HG03108 (cell line): ENCODE results near the gene RNFT2.
A peak's percentile ranks its signal among the peaks of the same experiment; 100 is the strongest.
"Not testable (repeated sequence)": the region's sequence is repeated elsewhere in the genome, so short reads cannot be mapped to it uniquely, and the experiment has no call there.

Source experiments
- ATAC-seq: cut with Tn5 transposase; IDR thresholded peaks from one replicate; pipeline ENCODE4 v1.9.1; 2021; ENCODE audit warnings: moderate library complexity; ENCODE audit not compliant: unreplicated experiment

The RNFT2 gene

GRCh38 chr12:116790066-116790465, 52.0 kb downstream of the RNFT2 start:
- ATAC-seq = no peak

GRCh38 chr12:116792403-116792802, 54.3 kb downstream of the RNFT2 start:
- no peak for ATAC-seq

- ATAC-seq = no peak
These were observed 56.6 kb downstream of the RNFT2 start for GRCh38 chr12:116794725-116795124.

GRCh38 chr12:116797885-116798284, 59.8 kb downstream of the RNFT2 start:
- no peak for ATAC-seq

- ATAC-seq = no peak
These were observed 60.6 kb downstream of the RNFT2 start for GRCh38 chr12:116798719-116799118.

- ATAC-seq = no peak
These were observed 61.8 kb downstream of the RNFT2 start for GRCh38 chr12:116799955-116800354.

- ATAC-seq = no peak
These were observed 62.8 kb downstream of the RNFT2 start for GRCh38 chr12:116800918-116801317.

GRCh38 chr12:116802018-116802417, 63.9 kb downstream of the RNFT2 start:
- ATAC-seq = no peak

GRCh38 chr12:116803013-116803736, 65.1 kb downstream of the RNFT2 start:
- ATAC-seq = peak; percentile 80

- ATAC-seq = no peak
These were observed 65.9 kb downstream of the RNFT2 start for GRCh38 chr12:116804051-116804450.

GRCh38 chr12:116806845-116807440, 68.8 kb downstream of the RNFT2 start:
- ATAC-seq = no peak

- ATAC-seq = no peak
These were observed 69.4 kb downstream of the RNFT2 start for GRCh38 chr12:116807546-116807945.

GRCh38 chr12:116808113-116809105, 70.3 kb downstream of the RNFT2 start:
- ATAC-seq = no peak

- no peak for ATAC-seq
These were observed 74.1 kb downstream of the RNFT2 start for GRCh38 chr12:116812238-116812637.

GRCh38 chr12:116813271-116814041, 75.3 kb downstream of the RNFT2 start:
- no peak for ATAC-seq

- not testable (repeated sequence) for ATAC-seq
These were observed 76.7 kb downstream of the RNFT2 start for GRCh38 chr12:116814766-116815165.

- no peak for ATAC-seq
These were observed 80.3 kb downstream of the RNFT2 start for GRCh38 chr12:116818341-116818856.

- ATAC-seq = peak; percentile 72
These were observed 81.1 kb downstream of the RNFT2 start for GRCh38 chr12:116818948-116819832.

GRCh38 chr12:116820064-116820656, 82.0 kb downstream of the RNFT2 start:
- no peak for ATAC-seq
